GM23338 (cell line): Measurements from ENCODE around the gene NDE1. TPM values are rescaled to one million over a fixed set of nuclear protein-coding genes. Genes with fewer than 3 reads are reported as not detected.

ENCODE experiments used
- ATAC-seq: fragments of 200-7000 bp; cut with Tn5 transposase; 3 replicates; pipeline ENCODE4 v1.9.1; 2020
- DNase-seq: peaks from one replicate; pipeline ENCODE4 v3.0.0-alpha.2; 2015; ENCODE audit warnings: low spot score
- H2AFZ ChIP-seq: fragments of 200-600 bp; sonication (generic); 2 replicates; pipeline ENCODE4 v1.8.0; 2016; ENCODE audit warnings: antibody characterized with exemption, mild to moderate bottlenecking, moderate library complexity
- H3F3A ChIP-seq: fragments of 200-600 bp; sonication (generic); replicated peaks from 2 replicates; pipeline ENCODE4 v1.8.0; 2017; ENCODE audit warnings: antibody characterized with exemption, mixed run types, low read depth
- H3K27ac ChIP-seq: fragments of 200-600 bp; sonication (generic); 2 replicates; pipeline ENCODE4 v1.6.1; 2016; ENCODE audit warnings: low read depth
- H3K27me3 ChIP-seq: fragments of 200-600 bp; sonication (generic); 2 replicates; pipeline ENCODE4 v1.8.0; 2016; ENCODE audit warnings: mild to moderate bottlenecking, mixed run types, moderate library complexity; ENCODE audit not compliant: insufficient read depth
- H3K36me3 ChIP-seq: fragments of 200-600 bp; sonication (generic); 2 replicates; pipeline ENCODE4 v1.8.0; 2016; ENCODE audit warnings: mild to moderate bottlenecking; ENCODE audit not compliant: insufficient read depth
- H3K4me1 ChIP-seq: fragments of 200-600 bp; sonication (generic); 2 replicates; pipeline ENCODE4 v1.8.0; 2016; ENCODE audit warnings: mild to moderate bottlenecking, moderate library complexity; ENCODE audit not compliant: insufficient read depth
- H3K4me2 ChIP-seq: fragments of 200-600 bp; sonication (generic); 2 replicates; pipeline ENCODE4 v1.7.1; 2017; ENCODE audit warnings: mixed run types
- H3K4me3 ChIP-seq: fragments of 200-600 bp; sonication (generic); 2 replicates; pipeline ENCODE4 v1.6.1; 2016; ENCODE audit warnings: mixed run types
- H3K79me2 ChIP-seq: fragments of 200-600 bp; sonication (generic); replicated peaks from 2 replicates; pipeline ENCODE4 v1.8.0; 2017; ENCODE audit warnings: mild to moderate bottlenecking; ENCODE audit not compliant: insufficient read depth
- H3K9me2 ChIP-seq: fragments of 200-600 bp; sonication (generic); 2 replicates; pipeline ENCODE4 v1.8.0; 2017; ENCODE audit not compliant: insufficient read depth
- H4K20me1 ChIP-seq: fragments of 200-600 bp; sonication (generic); replicated peaks from 2 replicates; pipeline ENCODE4 v1.8.0; 2017; ENCODE audit warnings: mild to moderate bottlenecking; ENCODE audit not compliant: insufficient read depth
- H3K27ac Mint-ChIP-seq: 2 replicates; pipeline ENCODE4 v1.8.0; 2020; ENCODE audit warnings: inconsistent platforms, mild to moderate bottlenecking, moderate library complexity, mixed read lengths
- H3K27me3 Mint-ChIP-seq: 3 replicates; pipeline ENCODE4 v1.8.0; 2022; ENCODE audit warnings: low read depth, mild to moderate bottlenecking, moderate library complexity, mixed read lengths, inconsistent platforms; ENCODE audit not compliant: insufficient read depth, poor library complexity
- H3K36me3 Mint-ChIP-seq: 3 replicates; pipeline ENCODE4 v1.8.0; 2021; ENCODE audit warnings: low read depth, mild to moderate bottlenecking, inconsistent platforms, moderate library complexity, mixed read lengths
- H3K4me1 Mint-ChIP-seq: 3 replicates; pipeline ENCODE4 v1.8.0; 2020; ENCODE audit warnings: mild to moderate bottlenecking, inconsistent platforms, mixed read lengths
- H3K4me3 Mint-ChIP-seq: 3 replicates; pipeline ENCODE4 v1.8.0; 2021; ENCODE audit warnings: moderate library complexity, mild to moderate bottlenecking, inconsistent platforms, mixed read lengths
- H3K9me3 Mint-ChIP-seq: 3 replicates; pipeline ENCODE4 v1.8.0; 2020; ENCODE audit warnings: moderate library complexity, mild to moderate bottlenecking, inconsistent platforms, mixed read lengths
- CREB1 ChIP-seq: fragments of 250-450 bp; sonication (Bioruptor Pico); IDR thresholded peaks from 2 replicates; pipeline ENCODE4 v1.5.0; 2020; ENCODE audit warnings: low read depth, mild to moderate bottlenecking, moderate library complexity
- EZH2 ChIP-seq: fragments of 200-600 bp; sonication (generic); IDR thresholded peaks from one replicate; pipeline ENCODE4 v1.8.0; 2017; ENCODE audit warnings: antibody characterized with exemption, mild to moderate bottlenecking, low read depth; ENCODE audit not compliant: unreplicated experiment
- EZH2phosphoT487 ChIP-seq: fragments of 200-600 bp; sonication (generic); IDR thresholded peaks from one replicate; pipeline ENCODE4 v1.8.1; 2018; ENCODE audit warnings: antibody characterized with exemption; ENCODE audit not compliant: unreplicated experiment
- NANOG ChIP-seq: IDR thresholded peaks from 2 replicates; pipeline ENCODE4 v1.6.1; 2016; ENCODE audit warnings: antibody characterized with exemption, borderline replicate concordance
- POLR2AphosphoS5 ChIP-seq: IDR thresholded peaks from 2 replicates; pipeline ENCODE4 v1.6.1; 2016; ENCODE audit warnings: antibody characterized with exemption, low read depth
- STAT1 ChIP-seq: IDR thresholded peaks from one replicate; pipeline ENCODE4 v1.6.1; 2016; ENCODE audit warnings: antibody characterized with exemption; ENCODE audit not compliant: unreplicated experiment
- ZNF114 ChIP-seq: fragments of 250-450 bp; sonication (Bioruptor Pico); IDR thresholded peaks from 2 replicates; pipeline ENCODE4 v1.5.0; 2020; ENCODE audit warnings: mild to moderate bottlenecking, moderate library complexity
- polyA plus RNA-seq: library from polyadenylated mRNA; unstranded; fragments of >200 nt; fragmentation: Nextera tagmentation; extraction: Ambion mirVana; gene quantifications from 2 replicates; pipeline ENCODE4 v1.2.1, GENCODE V29; 2016
- total RNA-seq: library from RNA; depleted of rRNA; stranded (reverse); fragments of >200 nt; shearing (Covaris generic); gene quantifications from 2 replicates; pipeline ENCODE4 v1.2.3, GENCODE V29; 2014
- TF ChIP-seq, protein P1 (sequence below): fragments of 250-450 bp; sonication (Bioruptor Pico); IDR thresholded peaks from 2 replicates; pipeline ENCODE4 v1.5.0; 2020; ENCODE audit warnings: mild to moderate bottlenecking, moderate library complexity
- TF ChIP-seq, protein P2 (sequence below): IDR thresholded peaks from 2 replicates; pipeline ENCODE4 v1.6.1; 2016; ENCODE audit warnings: antibody characterized with exemption

The NDE1 gene
- total and polyA plus RNA-seq, 2 experiments from 2014 or later = 13.0 to 22.9 TPM

DNA sequence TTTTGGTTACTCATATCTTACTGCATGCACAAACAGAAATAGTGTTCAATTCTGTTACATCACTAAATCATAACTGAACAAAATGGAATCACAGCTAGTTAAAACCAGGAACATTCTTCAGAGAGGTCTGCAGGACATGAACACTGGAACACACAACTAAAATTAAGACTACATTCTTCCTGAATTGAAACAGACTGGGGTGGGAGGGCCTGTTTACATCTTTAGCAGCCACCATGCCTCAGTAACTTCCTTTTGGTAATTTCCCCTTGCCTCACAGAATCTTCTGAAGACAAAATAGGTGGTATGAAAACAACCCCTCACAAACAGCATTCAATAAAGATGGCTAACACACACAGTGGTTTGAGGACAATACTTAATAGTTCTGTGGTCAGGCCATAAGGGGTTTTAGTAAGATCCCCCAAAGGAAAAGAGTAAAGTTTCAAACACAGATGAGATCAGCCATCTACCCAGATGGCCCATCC, 13.6 kb upstream of the NDE1 start:
- H4K20me1 ChIP-seq = no peaks in the 10 kb centered on the region; the same call in 1 of the 2 replicates
- H3K9me2 ChIP-seq = no peaks in the 10 kb centered on the region
- no peak overlapping the region for H3K4me2 ChIP-seq
- Mint-ChIP-seq H3K4me3 (no peak overlapping the region), H3K9me3 (no peaks in the 10 kb centered on the region), H3K27me3 (peaks cover 3% of the 10 kb centered on the region), H3K4me1 (no peaks in the 10 kb centered on the region; the same call in 2 of the 3 replicates), H3K27ac (no peak overlapping the region), H3K36me3 (peaks cover 64% of the 10 kb centered on the region)
- H3K27ac ChIP-seq = no peak overlapping the region
- ATAC-seq = no peak
- no peaks in the 10 kb centered on the region for H3F3A ChIP-seq
- TF ChIP-seq CREB1 (no peak), NANOG (no peak), ZNF114 (CRISPR knock-in tag) (no peak), EZH2 (no peak), EZH2phosphoT487 (no peak), STAT1 (no peak), POLR2AphosphoS5 (no peak)
- TF ChIP-seq, protein P1, sequence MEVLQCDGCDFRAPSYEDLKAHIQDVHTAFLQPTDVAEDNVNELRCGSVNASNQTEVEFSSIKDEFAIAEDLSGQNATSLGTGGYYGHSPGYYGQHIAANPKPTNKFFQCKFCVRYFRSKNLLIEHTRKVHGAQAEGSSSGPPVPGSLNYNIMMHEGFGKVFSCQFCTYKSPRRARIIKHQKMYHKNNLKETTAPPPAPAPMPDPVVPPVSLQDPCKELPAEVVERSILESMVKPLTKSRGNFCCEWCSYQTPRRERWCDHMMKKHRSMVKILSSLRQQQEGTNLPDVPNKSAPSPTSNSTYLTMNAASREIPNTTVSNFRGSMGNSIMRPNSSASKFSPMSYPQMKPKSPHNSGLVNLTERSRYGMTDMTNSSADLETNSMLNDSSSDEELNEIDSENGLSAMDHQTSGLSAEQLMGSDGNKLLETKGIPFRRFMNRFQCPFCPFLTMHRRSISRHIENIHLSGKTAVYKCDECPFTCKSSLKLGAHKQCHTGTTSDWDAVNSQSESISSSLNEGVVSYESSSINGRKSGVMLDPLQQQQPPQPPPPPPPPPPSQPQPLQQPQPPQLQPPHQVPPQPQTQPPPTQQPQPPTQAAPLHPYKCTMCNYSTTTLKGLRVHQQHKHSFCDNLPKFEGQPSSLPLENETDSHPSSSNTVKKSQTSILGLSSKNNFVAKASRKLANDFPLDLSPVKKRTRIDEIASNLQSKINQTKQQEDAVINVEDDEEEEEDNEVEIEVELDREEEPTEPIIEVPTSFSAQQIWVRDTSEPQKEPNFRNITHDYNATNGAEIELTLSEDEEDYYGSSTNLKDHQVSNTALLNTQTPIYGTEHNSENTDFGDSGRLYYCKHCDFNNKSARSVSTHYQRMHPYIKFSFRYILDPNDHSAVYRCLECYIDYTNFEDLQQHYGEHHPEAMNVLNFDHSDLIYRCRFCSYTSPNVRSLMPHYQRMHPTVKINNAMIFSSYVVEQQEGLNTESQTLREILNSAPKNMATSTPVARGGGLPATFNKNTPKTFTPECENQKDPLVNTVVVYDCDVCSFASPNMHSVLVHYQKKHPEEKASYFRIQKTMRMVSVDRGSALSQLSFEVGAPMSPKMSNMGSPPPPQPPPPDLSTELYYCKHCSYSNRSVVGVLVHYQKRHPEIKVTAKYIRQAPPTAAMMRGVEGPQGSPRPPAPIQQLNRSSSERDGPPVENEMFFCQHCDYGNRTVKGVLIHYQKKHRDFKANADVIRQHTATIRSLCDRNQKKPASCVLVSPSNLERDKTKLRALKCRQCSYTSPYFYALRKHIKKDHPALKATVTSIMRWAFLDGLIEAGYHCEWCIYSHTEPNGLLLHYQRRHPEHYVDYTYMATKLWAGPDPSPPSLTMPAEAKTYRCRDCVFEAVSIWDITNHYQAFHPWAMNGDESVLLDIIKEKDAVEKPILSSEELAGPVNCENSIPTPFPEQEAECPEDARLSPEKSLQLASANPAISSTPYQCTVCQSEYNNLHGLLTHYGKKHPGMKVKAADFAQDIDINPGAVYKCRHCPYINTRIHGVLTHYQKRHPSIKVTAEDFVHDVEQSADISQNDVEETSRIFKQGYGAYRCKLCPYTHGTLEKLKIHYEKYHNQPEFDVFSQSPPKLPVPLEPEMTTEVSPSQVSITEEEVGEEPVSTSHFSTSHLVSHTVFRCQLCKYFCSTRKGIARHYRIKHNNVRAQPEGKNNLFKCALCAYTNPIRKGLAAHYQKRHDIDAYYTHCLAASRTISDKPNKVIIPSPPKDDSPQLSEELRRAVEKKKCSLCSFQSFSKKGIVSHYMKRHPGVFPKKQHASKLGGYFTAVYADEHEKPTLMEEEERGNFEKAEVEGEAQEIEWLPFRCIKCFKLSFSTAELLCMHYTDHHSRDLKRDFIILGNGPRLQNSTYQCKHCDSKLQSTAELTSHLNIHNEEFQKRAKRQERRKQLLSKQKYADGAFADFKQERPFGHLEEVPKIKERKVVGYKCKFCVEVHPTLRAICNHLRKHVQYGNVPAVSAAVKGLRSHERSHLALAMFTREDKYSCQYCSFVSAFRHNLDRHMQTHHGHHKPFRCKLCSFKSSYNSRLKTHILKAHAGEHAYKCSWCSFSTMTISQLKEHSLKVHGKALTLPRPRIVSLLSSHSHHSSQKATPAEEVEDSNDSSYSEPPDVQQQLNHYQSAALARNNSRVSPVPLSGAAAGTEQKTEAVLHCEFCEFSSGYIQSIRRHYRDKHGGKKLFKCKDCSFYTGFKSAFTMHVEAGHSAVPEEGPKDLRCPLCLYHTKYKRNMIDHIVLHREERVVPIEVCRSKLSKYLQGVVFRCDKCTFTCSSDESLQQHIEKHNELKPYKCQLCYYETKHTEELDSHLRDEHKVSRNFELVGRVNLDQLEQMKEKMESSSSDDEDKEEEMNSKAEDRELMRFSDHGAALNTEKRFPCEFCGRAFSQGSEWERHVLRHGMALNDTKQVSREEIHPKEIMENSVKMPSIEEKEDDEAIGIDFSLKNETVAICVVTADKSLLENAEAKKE (CRISPR knock-in tag) = no peak
- TF ChIP-seq, protein P2, sequence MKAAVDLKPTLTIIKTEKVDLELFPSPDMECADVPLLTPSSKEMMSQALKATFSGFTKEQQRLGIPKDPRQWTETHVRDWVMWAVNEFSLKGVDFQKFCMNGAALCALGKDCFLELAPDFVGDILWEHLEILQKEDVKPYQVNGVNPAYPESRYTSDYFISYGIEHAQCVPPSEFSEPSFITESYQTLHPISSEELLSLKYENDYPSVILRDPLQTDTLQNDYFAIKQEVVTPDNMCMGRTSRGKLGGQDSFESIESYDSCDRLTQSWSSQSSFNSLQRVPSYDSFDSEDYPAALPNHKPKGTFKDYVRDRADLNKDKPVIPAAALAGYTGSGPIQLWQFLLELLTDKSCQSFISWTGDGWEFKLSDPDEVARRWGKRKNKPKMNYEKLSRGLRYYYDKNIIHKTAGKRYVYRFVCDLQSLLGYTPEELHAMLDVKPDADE = no peak
- no peak overlapping the region for H3K4me3 ChIP-seq
- no peak overlapping the region for H2AFZ ChIP-seq
- H3K36me3 ChIP-seq = peaks cover 33% of the 10 kb centered on the region
- H3K79me2 ChIP-seq = peaks cover 21% of the 10 kb centered on the region
- DNase-seq = no peak
- H3K4me1 ChIP-seq = no peaks in the 10 kb centered on the region; the same call in 1 of the 2 replicates
- H3K27me3 ChIP-seq = no peaks in the 10 kb centered on the region
